Activated T-cell treated with anti-CD3 and anti-CD28 coated beads, Interleukin-2, amount 50 U/mL, for 1 hour (primary cell): ENCODE data around the gene ANKRD44.

ENCODE experiments used
- DNase-seq: peaks from one replicate; pipeline ENCODE4 v3.0.0-alpha.2; 2020

ANKRD44 gene

GRCh38 chr2:197286805-197287595 lies 23.6 kb downstream of the ANKRD44 start:
- DNase-seq, result no peak

GRCh38 chr2:197285361-197285760 lies 25.2 kb downstream of the ANKRD44 start:
- no peak for DNase-seq

DNA sequence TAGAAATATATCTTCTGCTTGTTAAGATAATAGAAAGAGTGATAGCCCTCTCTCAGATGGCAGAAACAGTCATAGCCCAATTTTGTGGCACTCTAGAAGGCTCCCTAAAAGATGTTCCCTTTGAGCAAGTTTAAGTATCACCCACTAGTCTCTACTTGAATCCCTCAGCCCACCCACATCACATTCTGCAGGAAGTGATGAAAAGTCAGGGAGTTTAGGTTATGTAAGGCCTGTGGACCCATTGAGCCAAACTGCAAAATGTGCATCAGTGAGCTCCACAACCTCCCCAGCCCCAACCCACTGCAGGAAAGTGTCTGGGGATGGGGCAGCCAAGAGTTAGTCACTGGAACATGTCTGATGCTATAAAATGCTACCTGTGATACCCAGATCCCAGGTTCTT lies 25.6 kb downstream of the ANKRD44 start:
- DNase-seq, result no peak

DNA sequence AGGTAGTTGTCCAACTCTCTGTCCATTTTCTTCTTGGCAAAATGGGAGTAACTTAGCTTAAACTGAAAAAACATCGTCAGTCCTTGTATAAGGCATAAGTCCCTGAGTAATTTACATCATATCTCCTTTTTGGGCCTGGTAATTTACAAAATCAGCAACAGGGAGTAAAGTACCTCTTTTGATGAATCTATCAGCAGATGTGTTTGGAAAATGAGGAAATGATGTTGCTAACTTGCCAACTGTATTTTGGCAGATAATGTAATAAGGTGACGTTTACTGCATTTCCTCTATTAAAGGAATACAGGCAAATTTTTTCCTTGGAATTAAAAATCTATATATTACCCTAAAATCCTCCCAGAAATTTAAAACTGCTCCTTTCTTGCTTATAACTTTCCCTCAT lies 29.2 kb downstream of the ANKRD44 start:
- no peak for DNase-seq

DNA sequence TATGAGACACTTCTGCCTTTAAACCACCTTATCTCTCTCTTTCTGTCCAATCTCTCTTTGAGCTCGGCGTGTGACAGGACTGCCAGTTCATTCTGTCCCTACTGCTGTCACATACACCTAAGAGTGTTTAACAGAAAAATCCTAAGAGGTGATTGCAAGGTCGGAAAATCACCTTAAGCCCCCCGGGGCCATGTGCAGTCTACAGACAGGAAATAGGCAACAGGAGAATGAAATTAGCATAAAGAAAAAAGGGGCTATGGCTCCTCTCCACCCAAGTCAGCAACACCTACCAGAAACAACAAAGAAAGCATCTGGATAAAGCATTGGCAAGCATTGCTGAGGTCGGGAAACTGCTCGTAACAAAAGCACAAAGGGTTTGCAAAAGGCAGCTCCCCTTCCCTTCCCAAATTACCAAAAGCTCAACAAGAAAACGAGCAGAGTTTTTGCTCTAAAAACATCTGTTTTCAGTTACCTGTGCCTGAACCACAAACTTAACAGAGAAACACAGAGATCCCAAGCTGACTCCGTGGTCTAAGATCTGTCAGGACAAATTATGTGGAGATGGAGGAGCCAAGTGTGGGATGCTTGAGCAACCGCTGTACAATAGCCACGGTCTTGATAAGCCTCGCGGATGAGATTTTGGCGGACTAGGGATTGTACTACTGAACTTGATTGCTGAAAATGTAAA lies 30.4 kb downstream of the ANKRD44 start:
- DNase-seq, result no peak

DNA sequence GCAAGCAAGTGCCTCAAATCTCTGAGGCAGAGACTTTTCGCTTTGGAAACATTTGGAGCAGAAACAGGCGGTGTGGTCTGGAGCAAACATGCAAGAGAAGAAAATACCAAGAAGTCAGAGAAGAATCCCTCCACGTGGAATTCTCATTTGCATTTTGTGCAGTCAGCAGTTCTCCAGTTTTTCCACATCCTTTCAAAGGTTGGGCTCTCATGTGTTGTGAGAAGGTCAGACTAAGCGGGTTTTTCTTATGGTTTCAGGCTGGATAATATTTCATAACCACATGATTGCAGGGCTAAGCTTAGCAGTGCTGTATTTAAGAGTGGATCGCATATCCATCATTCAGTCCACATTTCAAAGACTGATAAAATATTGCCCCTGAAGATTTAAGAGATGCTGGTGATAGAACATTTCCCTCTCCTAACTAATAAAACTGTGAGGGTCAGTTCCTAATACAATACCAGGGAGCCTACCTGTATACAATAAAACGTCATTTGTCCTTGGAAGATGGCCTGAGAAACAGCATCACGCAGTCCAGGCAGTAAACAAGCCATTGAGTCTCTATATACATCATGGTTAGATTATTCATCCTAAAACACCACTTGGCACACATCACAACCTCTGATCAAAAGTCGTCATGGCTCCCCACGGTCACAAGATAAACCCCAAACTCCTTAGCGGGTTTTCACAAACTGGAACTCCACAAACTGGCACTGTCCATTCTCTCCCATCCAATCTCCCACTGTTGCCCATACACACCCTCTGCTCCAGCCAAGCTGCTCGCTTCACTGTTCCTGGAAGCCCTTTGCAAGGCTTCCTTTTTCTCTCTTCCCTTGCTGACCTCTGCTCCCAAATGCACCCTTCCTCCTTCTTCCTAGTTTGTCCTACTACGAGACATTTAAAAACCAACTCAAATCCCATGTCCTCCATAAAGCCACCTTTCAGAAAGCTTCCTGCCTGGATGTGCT lies 31.5 kb downstream of the ANKRD44 start:
- no peak for DNase-seq

DNA sequence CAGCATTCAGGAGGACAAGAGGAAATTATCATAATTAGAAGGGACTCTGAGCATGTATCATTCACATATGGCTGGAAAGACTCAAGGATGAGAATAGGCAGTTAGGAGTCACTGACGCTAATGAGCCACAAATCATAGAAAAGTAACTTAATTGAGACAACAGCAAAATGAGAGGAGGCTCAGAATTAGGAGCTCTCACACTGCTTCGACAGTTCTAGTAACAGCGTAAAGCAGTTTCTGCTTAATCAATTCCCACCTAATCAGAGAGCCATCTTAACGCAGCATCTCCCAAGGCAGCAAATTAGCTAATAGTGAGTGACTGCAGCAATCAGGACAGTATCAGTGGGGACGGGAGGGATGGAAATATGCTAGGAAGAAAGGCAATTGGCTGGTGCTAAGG lies 32.8 kb downstream of the ANKRD44 start:
- DNase-seq, result no peak

- no peak for DNase-seq
Observed at GRCh38 chr2:197276156-197276555, 34.4 kb downstream of the ANKRD44 start.

DNA sequence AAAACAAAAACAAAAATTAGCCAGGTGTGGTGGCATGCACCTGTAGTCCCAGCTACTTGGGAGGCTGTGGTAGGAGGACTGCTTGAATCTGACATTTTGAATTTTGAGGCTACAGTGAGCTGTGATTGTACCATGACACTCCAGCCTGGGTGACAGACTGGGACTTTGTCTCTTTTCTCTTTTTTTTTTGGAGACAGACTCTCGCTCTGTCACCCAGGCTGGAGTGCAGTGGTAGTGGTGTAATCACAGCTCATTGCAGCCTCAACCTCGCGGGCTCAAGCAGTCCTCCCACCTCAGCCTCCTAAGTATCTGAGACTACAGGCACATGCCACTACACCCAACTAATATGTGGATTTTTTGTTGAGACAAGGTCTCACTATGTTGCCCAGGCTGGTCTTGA lies 35.6 kb downstream of the ANKRD44 start:
- no peak for DNase-seq

GRCh38 chr2:197274349-197274748 lies 36.2 kb downstream of the ANKRD44 start:
- DNase-seq, result no peak

DNA sequence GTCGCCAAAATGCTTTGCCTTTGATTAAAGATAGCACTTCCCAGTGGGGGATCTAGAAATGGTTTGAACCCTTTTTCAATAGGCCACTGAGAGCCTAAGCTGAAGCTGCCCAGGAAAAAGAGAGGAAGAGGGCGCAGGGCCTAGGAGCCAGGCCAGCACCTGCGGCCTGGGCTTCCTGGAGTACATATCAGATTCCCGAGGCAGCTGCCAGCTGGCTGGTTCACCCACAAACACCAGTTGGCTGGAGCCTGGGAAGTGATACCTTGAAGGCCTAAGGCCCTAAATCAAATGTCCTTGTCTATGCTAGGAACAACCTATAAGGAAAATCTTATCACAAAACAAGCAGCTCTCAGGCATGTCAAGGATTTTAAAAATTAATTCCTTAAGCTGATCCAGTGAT lies 37.1 kb downstream of the ANKRD44 start:
- no peak for DNase-seq

GRCh38 chr2:197270601-197271000 lies 40.0 kb downstream of the ANKRD44 start:
- no peak for DNase-seq

- no peak for DNase-seq
Observed at GRCh38 chr2:197269815-197270214, 40.8 kb downstream of the ANKRD44 start.

GRCh38 chr2:197268786-197269584 lies 41.6 kb downstream of the ANKRD44 start:
- no peak for DNase-seq

DNA sequence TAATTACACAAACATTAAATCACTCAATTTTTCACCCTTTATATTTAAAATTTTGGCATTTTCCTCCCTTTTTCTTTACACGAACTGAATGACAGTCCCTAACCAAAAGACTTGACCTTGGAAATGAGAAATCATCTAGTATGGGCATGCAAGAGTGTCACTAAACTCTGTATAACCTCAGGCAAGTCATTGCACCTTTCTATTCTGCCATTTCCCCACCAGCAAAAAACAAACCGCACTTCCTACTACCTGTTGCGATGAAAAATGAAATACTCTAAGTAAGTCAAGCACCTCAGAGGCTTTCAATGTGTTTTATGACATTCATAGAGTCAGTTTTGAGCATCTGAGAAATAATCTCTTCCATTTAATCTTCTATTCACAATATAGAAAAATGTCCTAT lies 44.1 kb downstream of the ANKRD44 start:
- DNase-seq, result no peak

- DNase-seq, result no peak
Observed at GRCh38 chr2:197265924-197266323, 44.7 kb downstream of the ANKRD44 start.

- no peak for DNase-seq
Observed at GRCh38 chr2:197265036-197265435, 45.5 kb downstream of the ANKRD44 start.

GRCh38 chr2:197264332-197264731 lies 46.2 kb downstream of the ANKRD44 start:
- DNase-seq, result no peak

GRCh38 chr2:197263077-197263476 lies 47.5 kb downstream of the ANKRD44 start:
- no peak for DNase-seq

- DNase-seq, result no peak
Observed at GRCh38 chr2:197261808-197262226, 48.8 kb downstream of the ANKRD44 start.

DNA sequence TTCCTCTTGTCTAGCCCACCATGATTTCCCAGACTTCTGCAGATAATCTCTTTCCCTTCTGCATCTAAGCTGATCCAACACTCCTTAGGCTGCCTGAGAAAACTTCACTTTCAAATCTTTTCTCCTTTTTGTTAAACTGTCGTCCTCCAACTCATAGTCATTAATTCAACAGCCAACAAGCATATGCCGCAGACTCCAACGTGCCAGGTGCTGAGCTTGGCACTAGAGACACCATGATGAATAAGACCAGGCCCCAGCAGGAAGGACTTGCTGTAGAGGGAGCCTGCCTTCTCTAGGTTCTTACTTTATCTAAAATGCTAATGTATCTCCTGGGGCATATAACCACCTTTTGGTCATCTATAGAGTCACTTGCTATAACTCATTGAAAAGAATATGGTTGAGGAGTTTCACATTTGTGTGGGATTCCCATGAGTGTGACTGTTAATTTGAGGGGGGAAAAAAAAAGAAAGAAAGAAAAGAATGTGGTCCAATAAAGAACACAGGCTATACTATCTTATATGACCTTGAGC lies 51.0 kb downstream of the ANKRD44 start:
- DNase-seq, result no peak

- DNase-seq, result no peak
Observed at GRCh38 chr2:197258580-197258979, 52.0 kb downstream of the ANKRD44 start.
